ENCODE measurements around the gene CYP2U1.

- TF ChIP-seq CTCF (IDR thresholded peaks at IDR 0.05; ENCODE audit: insufficient read depth, low read length, poor library complexity, severe bottlenecking) (no peak), EZH2phosphoT487 (conservative IDR thresholded peaks at IDR 0.05; ENCODE audit: low read length) (no peak)
Measured at GRCh38 chr4:107930821-107931774, at the start of gene CYP2U1.

Data from SU-DHL-6 (cell line).